H1 (cell line): ENCODE data around the gene MAN1C1. TPM values are rescaled to one million over a fixed set of nuclear protein-coding genes. Genes with fewer than 3 reads are reported as not detected.

Experiments
- CTCF ChIA-PET: fragments of 300-600 bp; sonication (Branson Sonifier 250); formaldehyde crosslinking; loops from one replicate; lab custom pipeline; 2021; ENCODE audit not compliant: partially characterized antibody; lab: Charles Lee
- POLR2A ChIA-PET: fragments of 300-600 bp; sonication (Branson Sonifier 250); formaldehyde crosslinking; loops from one replicate; lab custom pipeline; 2021; ENCODE audit warnings: inconsistent platforms; ENCODE audit not compliant: partially characterized antibody; lab: Charles Lee
- DNase-seq, 2 experiments: peaks; one replicate each; pipeline versions ENCODE4 v3.0.0 to v3.0.0-alpha.2; 2010 to 2022; ENCODE audit warnings: low spot score in 2 of 2, low read depth in 1 of 2, mixed read lengths in 1 of 2
- FAIRE-seq: peaks from 2 replicates; lab custom pipeline; 2011; peaks lifted over from hg19 to GRCh38; lab: Jason Lieb, UNC
- H2AFZ ChIP-seq: 2 replicates; pipeline ENCODE4 v1.8.1; 2012; ENCODE audit warnings: low read length, inconsistent platforms
- H2AK5ac ChIP-seq: 2 replicates; pipeline ENCODE4 v1.6.1; 2013; ENCODE audit warnings: low read depth, low read length
- H2BK120ac ChIP-seq: replicated peaks from 2 replicates; pipeline ENCODE3; 2013; ENCODE audit warnings: low read depth, low read length, inconsistent platforms
- H2BK12ac ChIP-seq: 2 replicates; pipeline ENCODE4 v1.6.1; 2013; ENCODE audit warnings: low read depth, low read length
- H2BK15ac ChIP-seq: 2 replicates; pipeline ENCODE4 v1.6.1; 2013; ENCODE audit warnings: low read length
- H2BK20ac ChIP-seq: 2 replicates; pipeline ENCODE4 v1.6.1; 2013; ENCODE audit warnings: low read length
- H2BK5ac ChIP-seq: 2 replicates; pipeline ENCODE4 v1.6.1; 2013; ENCODE audit warnings: low read depth, low read length
- H3K14ac ChIP-seq: 2 replicates; pipeline ENCODE4 v1.6.1; 2013; ENCODE audit warnings: inconsistent platforms; ENCODE audit not compliant: insufficient read length
- H3K18ac ChIP-seq: 2 replicates; pipeline ENCODE4 v1.6.1; 2013; ENCODE audit warnings: low read length; ENCODE audit errors: extremely low read depth
- H3K23ac ChIP-seq: 2 replicates; pipeline ENCODE4 v1.6.1; 2013; ENCODE audit warnings: inconsistent platforms; ENCODE audit not compliant: insufficient read length
- H3K23me2 ChIP-seq: 2 replicates; pipeline ENCODE4 v1.6.1; 2013; ENCODE audit warnings: low read depth, low read length
- H3K27ac ChIP-seq: 2 replicates; pipeline ENCODE4 v1.6.1; 2011; ENCODE audit warnings: low read depth, low read length, inconsistent platforms
- H3K27me3 ChIP-seq, 4 experiments: replicated peaks in 1 of 4; 1 replicate in 1 of 4; 2 replicates in 3 of 4; pipeline versions ENCODE4 v1.6.1 to v1.8.1; 2011 to 2013; ENCODE audit warnings: low read length in 3 of 4, mild to moderate bottlenecking in 3 of 4, inconsistent platforms in 2 of 4, mixed read lengths in 2 of 4, moderate library complexity in 1 of 4; ENCODE audit not compliant: control insufficient read depth in 3 of 4, insufficient read depth in 3 of 4; ENCODE audit errors: extremely low read depth in 1 of 4
- H3K36me3 ChIP-seq, 4 experiments: 2 replicates each; pipeline versions ENCODE4 v1.6.1 to v1.8.1; 2011 to 2013; ENCODE audit warnings: mild to moderate bottlenecking in 4 of 4, low read length in 3 of 4, moderate library complexity in 2 of 4, control low read depth in 1 of 4, inconsistent platforms in 1 of 4; ENCODE audit not compliant: insufficient read depth in 4 of 4, control insufficient read depth in 2 of 4
- H3K4ac ChIP-seq: replicated peaks from 2 replicates; pipeline ENCODE3; 2013; ENCODE audit warnings: low read length, low read depth, mixed read lengths, inconsistent platforms; ENCODE audit not compliant: insufficient read length
- H3K4me1 ChIP-seq, 4 experiments: replicated peaks in 1 of 4; 1 replicate in 1 of 4; 2 replicates in 3 of 4; pipeline versions ENCODE4 v1.6.1 to v1.8.1; 2011 to 2013; ENCODE audit warnings: low read length in 3 of 4, inconsistent platforms in 2 of 4, mixed read lengths in 1 of 4; ENCODE audit not compliant: insufficient read depth in 4 of 4, control insufficient read depth in 3 of 4
- H3K4me2 ChIP-seq, 2 experiments: 2 replicates each; pipeline versions ENCODE4 v1.6.1 to v1.8.1; 2011 to 2013; ENCODE audit warnings: low read depth in 2 of 2, low read length in 2 of 2, control low read depth in 1 of 2, inconsistent platforms in 1 of 2, mild to moderate bottlenecking in 1 of 2; ENCODE audit not compliant: insufficient read depth in 1 of 2
- H3K4me3 ChIP-seq, 4 experiments: fragments of 200-600, 300-600 bp in 1 of 4; sonication (generic), shearing (Covaris generic), sonication (Bioruptor Twin) in 1 of 4; 2 replicates each; pipeline versions ENCODE4 v1.5.1 to v1.8.1; 2011 to 2016; ENCODE audit warnings: low read length in 4 of 4, low read depth in 3 of 4, control low read depth in 2 of 4, inconsistent platforms in 2 of 4, mild to moderate bottlenecking in 2 of 4, mixed read lengths in 1 of 4, moderate library complexity in 1 of 4; ENCODE audit not compliant: insufficient read depth in 2 of 4; ENCODE audit errors: extremely low read depth in 1 of 4
- H3K56ac ChIP-seq: replicated peaks from 2 replicates; pipeline ENCODE3; 2013; ENCODE audit warnings: low read depth, mild to moderate bottlenecking, mixed read lengths, low read length, inconsistent platforms; ENCODE audit not compliant: insufficient read length
- H3K79me1 ChIP-seq: 2 replicates; pipeline ENCODE4 v1.6.1; 2013; ENCODE audit warnings: low read depth, low read length, control low read depth
- H3K79me2 ChIP-seq, 2 experiments: 2 replicates each; pipeline versions ENCODE4 v1.6.1 to v1.8.1; 2012 to 2013; ENCODE audit warnings: low read length in 2 of 2, mild to moderate bottlenecking in 2 of 2, inconsistent platforms in 1 of 2; ENCODE audit not compliant: insufficient read depth in 2 of 2, control insufficient read depth in 1 of 2
- H3K9ac ChIP-seq, 4 experiments: replicated peaks in 1 of 4; 1 replicate in 1 of 4; 2 replicates in 3 of 4; pipeline versions ENCODE4 v1.6.1 to v1.8.1; 2011 to 2013; ENCODE audit warnings: low read depth in 3 of 4, low read length in 3 of 4, control low read depth in 2 of 4, mild to moderate bottlenecking in 2 of 4, moderate library complexity in 2 of 4, inconsistent platforms in 1 of 4; ENCODE audit errors: extremely low read depth in 1 of 4
- H3K9me3 ChIP-seq, 2 experiments: 2 replicates each; pipeline versions ENCODE4 v1.6.1 to v1.8.1; 2012 to 2013; ENCODE audit warnings: mild to moderate bottlenecking in 2 of 2, moderate library complexity in 2 of 2, control low read depth in 1 of 2, inconsistent platforms in 1 of 2, low read depth in 1 of 2, low read length in 1 of 2, mixed read lengths in 1 of 2; ENCODE audit not compliant: insufficient read depth in 2 of 2
- H4K20me1 ChIP-seq, 2 experiments: replicated peaks in 1 of 2; 2 replicates each; pipeline versions ENCODE3 to v1.8.1; 2011 to 2013; ENCODE audit warnings: inconsistent platforms in 2 of 2, low read length in 2 of 2, mild to moderate bottlenecking in 1 of 2; ENCODE audit not compliant: insufficient read depth in 2 of 2, control insufficient read depth in 1 of 2
- H4K5ac ChIP-seq: 2 replicates; pipeline ENCODE4 v1.6.1; 2013; ENCODE audit warnings: low read length, low read depth, mixed read lengths, inconsistent platforms; ENCODE audit not compliant: insufficient read length
- H4K8ac ChIP-seq: 2 replicates; pipeline ENCODE4 v1.8.0; 2013; ENCODE audit warnings: mild to moderate bottlenecking, moderate library complexity, low read length, inconsistent platforms; ENCODE audit not compliant: insufficient read depth; ENCODE audit errors: extremely low read depth
- H4K91ac ChIP-seq: replicated peaks from 2 replicates; pipeline ENCODE3; 2013; ENCODE audit warnings: low read length, mixed read lengths, inconsistent platforms; ENCODE audit not compliant: insufficient read length
- CBX5 ChIP-seq: fragments of 300-800, 300-1000 bp; sonication (generic); IDR thresholded peaks from 2 replicates; pipeline ENCODE4 v1.7.1; 2016; ENCODE audit warnings: antibody characterized with exemption, low read length, low read depth
- EGR1 ChIP-seq: IDR thresholded peaks from 2 replicates; pipeline ENCODE4 v1.6.1; 2011; ENCODE audit warnings: low read depth, low read length, borderline replicate concordance
- FOSL1 ChIP-seq: IDR thresholded peaks from 2 replicates; pipeline ENCODE4 v1.6.1; 2011; ENCODE audit warnings: mild to moderate bottlenecking, low read depth, low read length, moderate library complexity; ENCODE audit not compliant: insufficient read depth
- HDAC2 ChIP-seq, 2 experiments: fragments of 300-600 bp in 1 of 2; sonication (generic) in 1 of 2; IDR thresholded peaks; 2 replicates each; pipeline ENCODE4 v1.6.1; 2011 to 2012; ENCODE audit warnings: low read depth in 2 of 2, low read length in 2 of 2, mild to moderate bottlenecking in 2 of 2, moderate library complexity in 2 of 2, borderline replicate concordance in 1 of 2, inconsistent platforms in 1 of 2
- KDM1A ChIP-seq: fragments of 200-600, 300-600 bp; sonication (generic); IDR thresholded peaks from 2 replicates; pipeline ENCODE4 v1.7.1; 2016; ENCODE audit warnings: mild to moderate bottlenecking, low read length, borderline replicate concordance
- KDM5A ChIP-seq: fragments of 200-600 bp; IDR thresholded peaks from 2 replicates; pipeline ENCODE4 v1.7.1; 2012; ENCODE audit warnings: mild to moderate bottlenecking, low read length, inconsistent platforms, mixed read lengths
- POU5F1 ChIP-seq: IDR thresholded peaks from 2 replicates; pipeline ENCODE4 v1.6.1; 2011; ENCODE audit warnings: low read depth, mild to moderate bottlenecking, low read length, moderate library complexity
- RBBP5 ChIP-seq: IDR thresholded peaks from 2 replicates; pipeline ENCODE4 v1.7.1; 2012; ENCODE audit warnings: low read depth, mild to moderate bottlenecking, inconsistent platforms, low read length, moderate library complexity, borderline replicate concordance
- SP1 ChIP-seq: IDR thresholded peaks from 2 replicates; pipeline ENCODE4 v1.6.1; 2011; ENCODE audit warnings: low read depth, low read length
- WGBS, 2 experiments: shearing (Covaris generic) in 1 of 2; methylation state at CpG; one replicate each; pipeline versions ENCODE4 v1.1.6 to v1.1.7; 2013 to 2015; ENCODE audit warnings: low lambda C conversion rate in 2 of 2, mixed read lengths in 2 of 2, inconsistent platforms in 1 of 2, low coverage in 1 of 2, missing lambda C conversion rate in 1 of 2; ENCODE audit not compliant: insufficient replicate concordance in 2 of 2, insufficient coverage in 1 of 2, insufficient read length in 1 of 2; ENCODE audit errors: extremely low coverage in 1 of 2, missing lambda C conversion rate in 1 of 2; 5-methylcytosine and 5-hydroxymethylcytosine counted together
- polyA plus RNA-seq, 7 experiments: library from polyadenylated mRNA; depleted of rRNA in 3 of 7; stranded (reverse) in 5 of 7; unstranded in 2 of 7; fragments of >200 nt in 5 of 7; fragments of 200-250 nt in 2 of 7; gene quantifications; 1 replicate in 5 of 7; 2 replicates in 1 of 7; 4 replicates in 1 of 7; pipeline versions ENCODE4 v1.2.1 to v1.2.3, GENCODE V29; 2011 to 2013; ENCODE audit warnings: missing spikeins in 2 of 7, mixed read lengths in 2 of 7
- total RNA-seq: library from RNA; stranded (reverse); fragmentation: NEBNext Ultra II Directional; extraction: Animal tissue kit (Norgen Biotek cat#: 25700); gene quantifications from 2 replicates; pipeline ENCODE4 v1.2.1, GENCODE V29; 2021

MAN1C1 gene
- total and polyA plus RNA-seq, 2 of the 8 experiments (the other 6 are each of a cell fraction or from before 2014, with no cell fraction given) = 7.8 to 15.2 TPM

GRCh38 chr1:25738499-25738898, 121.9 kb downstream of the MAN1C1 start:
- ChIA-PET POLR2A (interaction anchor here (1.0 to 1.1 kb wide), 2 partner anchors 14 to 120 kb away, joined by 3 read pairs; no protein-coding TSS in a partner anchor), CTCF (interaction anchor here (0.5 to 7.8 kb wide), 11 partner anchors 9 to 130 kb away, joined by 3 to 53 read pairs (median 3); no protein-coding TSS in a partner anchor)
- no peaks in the 10 kb centered on the region for H3K79me1 ChIP-seq

More at GRCh38 chr1:25738499-25738898, 121.9 kb downstream of the MAN1C1 start:
- H2AK5ac ChIP-seq = no peak overlapping the region
- H3K56ac ChIP-seq = no peak overlapping the region
- H3K23me2 ChIP-seq = no peaks in the 10 kb centered on the region
- H4K91ac ChIP-seq = no peak overlapping the region
- H2BK20ac ChIP-seq = no peak overlapping the region
- no peak overlapping the region for H2BK120ac ChIP-seq
- TF ChIP-seq CBX5 (no peak), RBBP5 (no peak), POU5F1 (no peak), EGR1 (no peak), HDAC2 (IDR thresholded peaks at IDR 0.05; ENCODE audit: borderline replicate concordance in 1 of 2, low read depth in 2 of 2, low read length in 2 of 2) (no peak), KDM5A (no peak), FOSL1 (no peak), SP1 (no peak), KDM1A (no peak)
- FAIRE-seq (no peak), DNase-seq (no peak)
- no peak overlapping the region for H3K4ac ChIP-seq
- H4K20me1 ChIP-seq = no peaks in the 10 kb centered on the region
- H3K14ac ChIP-seq = no peak overlapping the region
- H3K79me2 ChIP-seq = no peaks in the 10 kb centered on the region
- H3K23ac ChIP-seq = no peak overlapping the region
- no peak overlapping the region for H3K27ac ChIP-seq
- no peak overlapping the region for H3K18ac ChIP-seq
- WGBS, 2 experiments = 88% methylated on average over 2 of the region's 2 CpGs; no CpG with 5 or more reads in 1 of the 2 experiments
- H3K4me3 ChIP-seq = no peak overlapping the region
- H3K27me3 ChIP-seq = no peaks in the 10 kb centered on the region; a peak in 1 of 7 replicates
- no peak overlapping the region for H3K4me2 ChIP-seq
- H2BK12ac ChIP-seq = no peak overlapping the region
- no peaks in the 10 kb centered on the region for H3K9me3 ChIP-seq
- H4K8ac ChIP-seq = no peak overlapping the region
- peaks cover 0 to 2% (median 0%) of the 10 kb centered on the region in 4 experiments; a peak in 3 of 7 replicates for H3K4me1 ChIP-seq
- H2BK5ac ChIP-seq = no peak overlapping the region
- no peak overlapping the region for H4K5ac ChIP-seq
- no peaks in the 10 kb centered on the region for H3K36me3 ChIP-seq
- no peak overlapping the region for H3K9ac ChIP-seq
- H2AFZ ChIP-seq = no peak overlapping the region
- no peak overlapping the region for H2BK15ac ChIP-seq
